HepG2 (cell line): Measurements from ENCODE around the gene PXYLP1. TPM values are rescaled to one million over a fixed set of nuclear protein-coding genes. Genes with fewer than 3 reads are reported as not detected.

Source experiments
- ATAC-seq: fragments of 200-7000 bp; cut with Tn5 transposase; 3 replicates; pipeline ENCODE4 v1.9.1; 2020; ENCODE audit warnings: mild to moderate bottlenecking, moderate library complexity
- BruUV-seq: library from RNA; stranded (reverse); fragments of 400-500 nt; replicated peaks from 2 replicates; lab custom pipeline; 2021; lab: Mats Ljungman, UMichigan
- CTCF ChIA-PET: fragments of 300-600 bp; formaldehyde crosslinking; extraction: SDS; loops from one replicate; lab custom pipeline; 2021; ENCODE audit warnings: low total read pairs, inconsistent platforms, low intra/inter-chr PET ratio; lab: Yijun Ruan, JAX
- POLR2A ChIA-PET: fragments of 350-600 bp; sonication (Branson Sonifier 250); formaldehyde crosslinking; loops from one replicate; lab custom pipeline; 2020; ENCODE audit warnings: antibody characterized with exemption, inconsistent platforms; lab: Yijun Ruan, JAX
- DNase-seq: peaks from one replicate; pipeline ENCODE4 v3.0.0-alpha.2; 2015; ENCODE audit warnings: low spot score
- FAIRE-seq: peaks from 3 replicates; lab custom pipeline; 2011; peaks lifted over from hg19 to GRCh38; lab: Jason Lieb, UNC
- H2AFZ ChIP-seq: one replicate; pipeline ENCODE4 v1.6.1; 2011; ENCODE audit warnings: low read length, inconsistent platforms
- H3K27ac ChIP-seq: fragments of 300-600 bp; 3 replicates; pipeline ENCODE4 v1.8.0; 2011; ENCODE audit warnings: mixed run types, mild to moderate bottlenecking, mixed read lengths, low read length, inconsistent platforms; ENCODE audit not compliant: insufficient read depth; ENCODE audit errors: extremely low read length
- H3K27me3 ChIP-seq, 2 experiments: fragments of 200-600 bp in 1 of 2; 2 replicates in 1 of 2; 3 replicates in 1 of 2; pipeline versions ENCODE4 v1.6.0 to v1.8.0; 2011; ENCODE audit warnings: low read length in 2 of 2, mild to moderate bottlenecking in 2 of 2, moderate library complexity in 2 of 2, inconsistent platforms in 1 of 2; ENCODE audit not compliant: insufficient read depth in 2 of 2, control insufficient read depth in 1 of 2
- H3K36me3 ChIP-seq, 2 experiments: fragments of 200-600 bp in 1 of 2; replicated peaks in 1 of 2; 2 replicates in 1 of 2; 3 replicates in 1 of 2; pipeline versions ENCODE4 v1.5.1 to v1.8.0; 2011; ENCODE audit warnings: low read length in 2 of 2, inconsistent platforms in 1 of 2; ENCODE audit not compliant: insufficient read depth in 2 of 2, control insufficient read depth in 1 of 2
- H3K4me1 ChIP-seq: 2 replicates; pipeline ENCODE4 v1.5.1; 2012; ENCODE audit warnings: low read length, inconsistent platforms; ENCODE audit not compliant: insufficient read depth
- H3K4me2 ChIP-seq: 2 replicates; pipeline ENCODE4 v1.6.0; 2011; ENCODE audit warnings: low read depth, low read length, inconsistent platforms
- H3K4me3 ChIP-seq, 3 experiments: fragments of 200-600 bp in 1 of 3; sonication (generic), shearing (Covaris generic) in 1 of 3; replicated peaks in 1 of 3; 2 replicates each; pipeline ENCODE4 v1.5.1; 2011 to 2016; ENCODE audit warnings: low read length in 3 of 3, inconsistent platforms in 2 of 3, low read depth in 2 of 3, mild to moderate bottlenecking in 2 of 3, control low read depth in 1 of 3, mixed read lengths in 1 of 3; ENCODE audit not compliant: insufficient read depth in 1 of 3
- H3K79me2 ChIP-seq: one replicate; pipeline ENCODE4 v1.6.1; 2011; ENCODE audit warnings: low read length, inconsistent platforms; ENCODE audit not compliant: insufficient read depth
- H3K9ac ChIP-seq: 2 replicates; pipeline ENCODE4 v1.6.0; 2011; ENCODE audit warnings: mild to moderate bottlenecking, low read depth, low read length, inconsistent platforms; ENCODE audit not compliant: insufficient read depth
- H3K9me3 ChIP-seq: 2 replicates; pipeline ENCODE4 v1.5.1; 2012; ENCODE audit warnings: mild to moderate bottlenecking, low read length
- H4K20me1 ChIP-seq: 2 replicates; pipeline ENCODE4 v1.6.0; 2011; ENCODE audit warnings: inconsistent platforms, mild to moderate bottlenecking, low read length, moderate library complexity; ENCODE audit not compliant: insufficient read depth
- KLF12 ChIP-seq: sonication (generic); formaldehyde crosslinking; IDR thresholded peaks from 2 replicates; pipeline ENCODE4 v1.4.0; 2020; ENCODE audit warnings: missing genetic modification reagents, borderline replicate concordance
- KLF13 ChIP-seq: sonication (generic); formaldehyde crosslinking; IDR thresholded peaks from 2 replicates; pipeline ENCODE4 v1.4.0; 2020; ENCODE audit warnings: mild to moderate bottlenecking, missing genetic modification reagents
- ZNF549 ChIP-seq: sonication (generic); formaldehyde crosslinking; IDR thresholded peaks from 2 replicates; pipeline ENCODE4 v1.5.0; 2020; ENCODE audit warnings: missing genetic modification reagents
- ZNF709 ChIP-seq: sonication (generic); formaldehyde crosslinking; IDR thresholded peaks from 2 replicates; pipeline ENCODE4 v1.5.0; 2020; ENCODE audit warnings: mild to moderate bottlenecking, missing genetic modification reagents
- WGBS: methylation state at CpG from one replicate; pipeline ENCODE4 v1.1.6; 2017; ENCODE audit warnings: low lambda C conversion rate; 5-methylcytosine and 5-hydroxymethylcytosine counted together
- in situ Hi-C: cut with HindIII; loops from 2 replicates; pipeline ENCODE4 v1.10.0; 2017; ENCODE audit warnings: low pct_unique_long_range_greater_than_20kb; ENCODE audit not compliant: extremely low pct_ligation_motif_present
- intact Hi-C: fragments of 100-400 bp; cut with micrococcal nuclease; formaldehyde crosslinking; loops from one replicate; pipeline ENCODE4 v1.10.0; 2022; ENCODE audit not compliant: unreplicated experiment
- polyA plus RNA-seq, 8 experiments: library from polyadenylated mRNA; depleted of rRNA in 3 of 8; stranded (reverse) in 7 of 8; unstranded in 1 of 8; fragments of >200 nt; fragmentation: Illumina TruSeq in 4 of 8; extraction: Trizol in 4 of 8; gene quantifications; 2 replicates each; pipeline versions ENCODE4 v1.2.1 to v1.2.3, GENCODE V29; 2011 to 2016; ENCODE audit warnings: low read depth in 4 of 8, missing spikeins in 1 of 8, mixed read lengths in 1 of 8; ENCODE audit not compliant: insufficient read depth in 1 of 8
- total RNA-seq, 5 experiments: library from RNA; depleted of rRNA; stranded (reverse); fragments of >200 nt; fragmentation: Illumina TruSeq; extraction: Trizol; gene quantifications; 2 replicates each; pipeline ENCODE4 v1.2.3, GENCODE V29; 2016; ENCODE audit warnings: low read depth in 1 of 5
- TF ChIP-seq, protein P1 (sequence below), 2 experiments: sonication (generic) in 1 of 2; formaldehyde crosslinking in 1 of 2; IDR thresholded peaks; 2 replicates each; pipeline versions ENCODE4 v1.6.1 to v1.9.0; 2014 to 2022; ENCODE audit warnings: antibody characterized with exemption in 1 of 2, borderline replicate concordance in 1 of 2, inconsistent platforms in 1 of 2, low read depth in 1 of 2, missing genetic modification reagents in 1 of 2

The PXYLP1 gene
- total and polyA plus RNA-seq, 2 of the 13 experiments (the other 11 are each of a cell fraction or from before 2014, with no cell fraction given) = 4.9 to 8.1 TPM

GRCh38 chr3:141306276-141306675 lies 74.7 kb downstream of the PXYLP1 start:
- no peaks in the 10 kb centered on the region for H3K9me3 ChIP-seq
- TF ChIP-seq ZNF709 (CRISPR knock-in tag) = no peak
- TF ChIP-seq, protein P1, sequence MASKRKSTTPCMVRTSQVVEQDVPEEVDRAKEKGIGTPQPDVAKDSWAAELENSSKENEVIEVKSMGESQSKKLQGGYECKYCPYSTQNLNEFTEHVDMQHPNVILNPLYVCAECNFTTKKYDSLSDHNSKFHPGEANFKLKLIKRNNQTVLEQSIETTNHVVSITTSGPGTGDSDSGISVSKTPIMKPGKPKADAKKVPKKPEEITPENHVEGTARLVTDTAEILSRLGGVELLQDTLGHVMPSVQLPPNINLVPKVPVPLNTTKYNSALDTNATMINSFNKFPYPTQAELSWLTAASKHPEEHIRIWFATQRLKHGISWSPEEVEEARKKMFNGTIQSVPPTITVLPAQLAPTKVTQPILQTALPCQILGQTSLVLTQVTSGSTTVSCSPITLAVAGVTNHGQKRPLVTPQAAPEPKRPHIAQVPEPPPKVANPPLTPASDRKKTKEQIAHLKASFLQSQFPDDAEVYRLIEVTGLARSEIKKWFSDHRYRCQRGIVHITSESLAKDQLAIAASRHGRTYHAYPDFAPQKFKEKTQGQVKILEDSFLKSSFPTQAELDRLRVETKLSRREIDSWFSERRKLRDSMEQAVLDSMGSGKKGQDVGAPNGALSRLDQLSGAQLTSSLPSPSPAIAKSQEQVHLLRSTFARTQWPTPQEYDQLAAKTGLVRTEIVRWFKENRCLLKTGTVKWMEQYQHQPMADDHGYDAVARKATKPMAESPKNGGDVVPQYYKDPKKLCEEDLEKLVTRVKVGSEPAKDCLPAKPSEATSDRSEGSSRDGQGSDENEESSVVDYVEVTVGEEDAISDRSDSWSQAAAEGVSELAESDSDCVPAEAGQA (IDR thresholded peaks at IDR 0.05; ENCODE audit: low read depth) = no peak
- TF ChIP-seq, protein P1 (CRISPR knock-in tag; IDR thresholded peaks at IDR 0.05; ENCODE audit: borderline replicate concordance) = no peak
- TF ChIP-seq ZNF549 (CRISPR knock-in tag) = no peak
- TF ChIP-seq KLF12 (CRISPR knock-in tag) = no peak
- no peak for TF ChIP-seq KLF13 (CRISPR knock-in tag)
- FAIRE-seq (no peak), DNase-seq (no peak), ATAC-seq (no peak)
- H3K9ac ChIP-seq = no peak overlapping the region
- intact Hi-C loops = loop anchor here (1.0 to 10.0 kb wide), 3 partner anchors 108 to 569 kb away; partner anchors contain the start of gene ATP1B3
- no peaks in the 10 kb centered on the region for H3K36me3 ChIP-seq
- H3K4me1 ChIP-seq = peaks cover 18% of the 10 kb centered on the region
- H3K4me3 ChIP-seq = no peak overlapping the region
- no peaks in the 10 kb centered on the region for H4K20me1 ChIP-seq
- in situ Hi-C loops = loop anchor here (5.0 to 10.0 kb wide), 2 partner anchors 151 to 259 kb away; no protein-coding TSS in a partner anchor
- POLR2A ChIA-PET = no interaction called here
- WGBS = 63% methylated on average over 5 of the region's 5 CpGs
- CTCF ChIA-PET = no interaction called here
- no peaks in the 10 kb centered on the region for H3K79me2 ChIP-seq
- BruUV-seq = no TSS peak
- no peak overlapping the region for H3K4me2 ChIP-seq
- no peaks in the 10 kb centered on the region for H3K27me3 ChIP-seq
- H2AFZ ChIP-seq = no peak overlapping the region
- H3K27ac ChIP-seq = no peak overlapping the region
